ENCODE measurements around the gene DHCR24. TPM values are rescaled to one million over a fixed set of nuclear protein-coding genes. Genes with fewer than 3 reads are reported as not detected.
A peak's percentile ranks its signal among the peaks of the same experiment; 100 is the strongest.

Gene DHCR24
- total RNA-seq, 2 donors from 2014 or later, result 243 to 340 TPM

DNA sequence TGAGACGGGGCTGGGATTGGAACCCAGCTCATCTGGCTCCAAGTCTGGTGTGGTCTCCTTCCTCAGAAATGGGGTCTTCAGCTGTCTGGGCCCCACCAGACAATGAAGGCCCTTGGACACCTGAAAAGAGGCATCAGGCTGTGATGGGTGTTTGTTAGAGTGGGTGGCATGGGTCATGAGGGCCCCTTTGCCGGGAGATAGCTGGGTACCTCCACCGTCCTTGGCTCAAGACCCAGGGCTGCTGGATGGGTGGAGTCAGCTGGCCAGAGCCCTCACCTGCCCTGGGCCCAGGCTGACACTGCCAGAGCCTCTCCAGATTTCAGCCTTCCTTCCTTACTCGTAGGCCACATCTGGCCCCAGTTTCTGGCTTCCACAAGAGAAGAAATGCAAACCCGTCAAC lies 72.4 kb downstream of the DHCR24 start:
- H3K4me3 Mint-ChIP-seq, result no peak overlapping the region
- 77 to 95% methylated on average over 2 to 5 of the region's 5 CpGs for WGBS, 2 experiments (ENCODE audit: insufficient coverage in 1 of 2, insufficient read length in 1 of 2)
- peaks cover 3% of the 10 kb centered on the region for H3K27me3 Mint-ChIP-seq (ENCODE audit: insufficient read depth)
- Histone ChIP-seq H3K9ac (ENCODE audit: extremely low read depth, low read length, poor library complexity, severe bottlenecking) (no peak overlapping the region), H3K27ac (ENCODE audit: low read depth, low read length) (no peak overlapping the region), H3K4me3 (ENCODE audit: low read length) (no peak overlapping the region), H3K27me3 (ENCODE audit: control insufficient read depth, insufficient read depth, low read length, poor library complexity, severe bottlenecking) (no peaks in the 10 kb centered on the region), H3K4me1 (ENCODE audit: control insufficient read depth, insufficient read depth, low read length) (no peaks in the 10 kb centered on the region), H3K36me3 (ENCODE audit: control insufficient read depth, insufficient read depth, low read length) (no peaks in the 10 kb centered on the region), H3K9me3 (ENCODE audit: control insufficient read depth, low read length) (no peaks in the 10 kb centered on the region)
- no peak overlapping the region for H3K27ac Mint-ChIP-seq
- TF ChIP-seq CTCF (conservative IDR thresholded peaks at IDR 0.05), result no peak
- no peaks in the 10 kb centered on the region for H3K9me3 Mint-ChIP-seq
- no peaks in the 10 kb centered on the region for H3K36me3 Mint-ChIP-seq (ENCODE audit: low read depth)
- no peak for DNase-seq
- H3K4me1 Mint-ChIP-seq, result peaks cover 15% of the 10 kb centered on the region

- WGBS, 2 experiments (ENCODE audit: insufficient coverage in 1 of 2, insufficient read length in 1 of 2), result 81 to 85% methylated on average over 4 to 10 of the region's 10 CpGs
- no peak overlapping the region for H3K4me3 Mint-ChIP-seq
Measured at GRCh38 chr1:54814126-54814498, 72.9 kb downstream of the DHCR24 start.

DNA sequence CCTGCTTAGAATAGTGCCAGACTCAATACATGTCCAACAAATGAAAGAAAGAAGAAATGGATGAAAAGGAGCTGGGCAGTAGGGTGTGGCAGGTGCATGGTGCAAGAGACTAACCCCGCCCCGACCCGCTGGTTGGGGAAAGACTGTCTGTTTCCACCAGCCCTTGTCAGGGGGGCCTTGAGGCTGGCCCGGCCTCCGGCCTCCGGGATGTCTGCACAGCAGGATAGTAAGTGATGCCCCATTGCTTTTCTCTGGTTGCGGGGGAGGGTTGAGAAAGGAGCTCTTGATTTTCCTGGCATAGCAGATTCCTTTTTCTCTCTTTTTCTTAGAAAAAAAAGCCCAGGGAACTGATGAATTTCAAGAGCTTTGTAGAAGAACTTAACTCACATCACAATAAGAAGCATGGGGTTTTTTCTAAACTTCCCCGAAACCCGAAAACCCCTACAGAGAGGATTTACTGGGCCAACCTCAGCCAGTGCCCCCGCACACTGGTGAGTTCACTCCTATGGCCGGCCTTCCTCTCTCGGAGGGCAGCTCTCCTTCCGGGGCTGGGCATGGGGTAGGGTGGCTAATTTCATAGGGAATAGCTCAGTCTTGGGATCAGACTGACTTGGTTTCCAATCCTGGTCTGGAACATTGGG lies 73.4 kb downstream of the DHCR24 start:
- H3K4me1 Mint-ChIP-seq, result peaks cover 10% of the 10 kb centered on the region
- H3K4me3 Mint-ChIP-seq, result no peak overlapping the region
- H3K27ac Mint-ChIP-seq, result no peak overlapping the region
- Histone ChIP-seq H3K9me3 (ENCODE audit: control insufficient read depth, low read length) (no peaks in the 10 kb centered on the region), H3K9ac (ENCODE audit: extremely low read depth, low read length, poor library complexity, severe bottlenecking) (no peak overlapping the region), H3K27me3 (ENCODE audit: control insufficient read depth, insufficient read depth, low read length, poor library complexity, severe bottlenecking) (no peaks in the 10 kb centered on the region), H3K27ac (ENCODE audit: low read depth, low read length) (no peak overlapping the region), H3K36me3 (ENCODE audit: control insufficient read depth, insufficient read depth, low read length) (no peaks in the 10 kb centered on the region), H3K4me3 (ENCODE audit: low read length) (no peak overlapping the region), H3K4me1 (ENCODE audit: control insufficient read depth, insufficient read depth, low read length) (no peaks in the 10 kb centered on the region)
- peak; percentile 76 for DNase-seq
- peaks cover 4% of the 10 kb centered on the region for H3K27me3 Mint-ChIP-seq (ENCODE audit: insufficient read depth)
- H3K9me3 Mint-ChIP-seq, result no peaks in the 10 kb centered on the region
- no peaks in the 10 kb centered on the region for H3K36me3 Mint-ChIP-seq (ENCODE audit: low read depth)
- WGBS, 2 experiments (ENCODE audit: insufficient coverage in 1 of 2, insufficient read length in 1 of 2), result 40 to 50% methylated on average over 5 to 13 of the region's 13 CpGs
- TF ChIP-seq CTCF (conservative IDR thresholded peaks at IDR 0.05), result no peak

More at GRCh38 chr1:54814126-54814498, 72.9 kb downstream of the DHCR24 start:
- Mint-ChIP-seq H3K27ac (no peak overlapping the region), H3K9me3 (no peaks in the 10 kb centered on the region), H3K36me3 (ENCODE audit: low read depth) (no peaks in the 10 kb centered on the region), H3K4me1 (peaks cover 14% of the 10 kb centered on the region), H3K27me3 (ENCODE audit: insufficient read depth) (peaks cover 3% of the 10 kb centered on the region)
- Histone ChIP-seq H3K27me3 (ENCODE audit: control insufficient read depth, insufficient read depth, low read length, poor library complexity, severe bottlenecking) (no peaks in the 10 kb centered on the region), H3K36me3 (ENCODE audit: control insufficient read depth, insufficient read depth, low read length) (no peaks in the 10 kb centered on the region), H3K9ac (ENCODE audit: extremely low read depth, low read length, poor library complexity, severe bottlenecking) (no peak overlapping the region), H3K4me3 (ENCODE audit: low read length) (no peak overlapping the region), H3K9me3 (ENCODE audit: control insufficient read depth, low read length) (no peaks in the 10 kb centered on the region), H3K27ac (ENCODE audit: low read depth, low read length) (no peak overlapping the region), H3K4me1 (ENCODE audit: control insufficient read depth, insufficient read depth, low read length) (no peaks in the 10 kb centered on the region)
- no peak for DNase-seq
- TF ChIP-seq CTCF (conservative IDR thresholded peaks at IDR 0.05), result no peak

Measured in endodermal cell (in vitro differentiated cells).